NCI-H1930 (cell line): Measurements from ENCODE around the gene COX4I1.

Experiments
- DNase-seq, 2 experiments: peaks; one replicate each; lab custom pipeline; 2025; lab: John Stamatoyannopoulos, UW

COX4I1 gene

DNA sequence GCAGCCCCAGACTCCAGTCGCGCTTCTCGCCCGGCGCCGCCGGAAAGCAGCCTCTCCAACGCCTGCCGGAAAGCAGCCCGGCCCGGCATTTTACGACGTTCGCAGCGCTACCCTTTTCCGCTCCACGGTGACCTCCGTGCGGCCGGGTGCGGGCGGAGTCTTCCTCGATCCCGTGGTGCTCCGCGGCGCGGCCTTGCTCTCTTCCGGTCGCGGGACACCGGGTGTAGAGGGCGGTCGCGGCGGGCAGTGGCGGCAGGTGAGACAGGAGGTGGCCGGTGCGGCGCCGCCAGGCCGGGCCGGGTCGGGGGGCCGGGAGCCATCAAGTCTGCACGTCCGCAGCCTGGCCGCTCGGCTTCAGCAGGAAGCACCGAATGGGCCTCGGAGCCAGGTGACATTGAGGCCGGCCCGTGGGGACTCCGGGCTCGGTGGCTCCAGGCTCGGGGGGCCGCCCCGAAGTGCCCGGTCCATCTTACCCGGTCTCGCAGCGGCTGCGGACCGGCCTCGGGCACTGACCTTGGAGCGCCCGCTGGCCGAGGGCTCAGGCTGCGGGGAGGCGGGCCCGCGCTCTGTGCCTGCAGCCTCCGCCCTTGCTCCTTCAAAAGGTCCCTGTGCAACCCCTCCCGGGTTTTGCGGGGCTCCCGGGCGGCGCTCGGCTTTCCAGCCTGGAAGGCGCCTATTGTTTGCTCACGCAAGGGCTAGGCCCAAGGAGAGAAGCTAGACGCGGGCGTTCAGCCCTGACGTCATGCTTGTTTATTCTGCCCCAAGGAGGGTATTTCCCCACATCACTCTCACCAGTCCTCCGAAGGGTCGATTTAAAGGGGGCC, at the start of gene COX4I1, which contains the start of gene EMC8:
COX4I1 (plus strand) TSS at position 199 of the 824 bp plus-strand sequence. CDS start 1,511 bp downstream, outside the sequence.
EMC8 (minus strand) TSS at position 48 of the 824 bp plus-strand sequence. CDS start 249 bp downstream, outside the sequence.
- peak; percentile 81 to 84 for DNase-seq

DNA sequence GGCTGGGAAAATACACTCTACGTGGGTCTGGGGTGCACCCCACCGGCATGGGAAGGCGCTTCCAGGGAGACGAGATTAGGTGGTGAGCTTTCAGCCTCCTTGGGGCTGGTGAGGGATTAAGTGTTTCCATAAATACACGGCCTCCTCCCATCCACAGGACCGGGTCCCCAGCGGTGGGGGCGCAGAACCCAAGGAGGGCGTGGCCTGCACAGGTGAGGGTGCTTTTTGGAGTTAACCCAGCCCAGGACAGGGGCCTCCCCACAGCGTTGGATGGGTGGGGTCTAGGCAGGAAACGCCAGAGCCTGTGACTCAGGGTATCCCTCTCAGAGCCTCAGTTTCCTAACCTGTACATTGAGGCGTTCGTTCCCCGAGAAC, 49.7 kb upstream of the COX4I1 start:
- DNase-seq = no peak

DNA sequence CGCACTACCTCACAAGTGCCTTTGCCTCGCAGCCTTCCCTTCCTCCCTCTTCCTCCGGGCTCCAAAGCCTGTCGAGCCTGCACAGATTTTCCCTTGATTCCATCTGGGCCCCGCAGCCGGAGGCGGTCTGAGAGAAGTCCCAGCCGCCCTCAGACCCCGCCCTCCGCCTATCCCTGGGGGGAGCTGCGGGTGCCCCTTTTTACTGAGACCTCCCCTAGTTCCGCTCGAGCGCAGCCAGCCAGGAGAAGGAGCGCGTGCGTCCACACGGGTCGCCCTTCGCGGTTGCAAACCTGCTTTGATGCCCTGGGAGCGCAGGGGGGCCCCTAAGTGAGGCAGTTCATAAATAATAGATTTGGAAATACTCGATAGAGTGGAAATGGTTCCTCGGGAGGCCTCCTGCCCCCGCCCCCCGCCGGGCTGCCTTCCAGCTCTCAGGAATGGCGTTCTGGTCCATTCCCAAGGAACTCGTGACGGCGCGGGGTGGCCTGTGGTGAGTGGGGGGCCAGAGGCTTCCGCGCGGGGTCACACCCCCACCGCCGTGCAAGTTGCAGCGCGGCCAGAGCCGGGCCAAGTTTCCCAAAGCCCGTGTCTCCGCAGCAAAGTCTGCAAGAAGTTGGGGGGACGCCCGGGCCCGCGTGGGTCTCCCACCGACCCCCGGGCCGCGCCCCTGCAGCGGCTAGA, 49.2 kb upstream of the COX4I1 start:
- DNase-seq = peak; percentile 13 to 17

DNA sequence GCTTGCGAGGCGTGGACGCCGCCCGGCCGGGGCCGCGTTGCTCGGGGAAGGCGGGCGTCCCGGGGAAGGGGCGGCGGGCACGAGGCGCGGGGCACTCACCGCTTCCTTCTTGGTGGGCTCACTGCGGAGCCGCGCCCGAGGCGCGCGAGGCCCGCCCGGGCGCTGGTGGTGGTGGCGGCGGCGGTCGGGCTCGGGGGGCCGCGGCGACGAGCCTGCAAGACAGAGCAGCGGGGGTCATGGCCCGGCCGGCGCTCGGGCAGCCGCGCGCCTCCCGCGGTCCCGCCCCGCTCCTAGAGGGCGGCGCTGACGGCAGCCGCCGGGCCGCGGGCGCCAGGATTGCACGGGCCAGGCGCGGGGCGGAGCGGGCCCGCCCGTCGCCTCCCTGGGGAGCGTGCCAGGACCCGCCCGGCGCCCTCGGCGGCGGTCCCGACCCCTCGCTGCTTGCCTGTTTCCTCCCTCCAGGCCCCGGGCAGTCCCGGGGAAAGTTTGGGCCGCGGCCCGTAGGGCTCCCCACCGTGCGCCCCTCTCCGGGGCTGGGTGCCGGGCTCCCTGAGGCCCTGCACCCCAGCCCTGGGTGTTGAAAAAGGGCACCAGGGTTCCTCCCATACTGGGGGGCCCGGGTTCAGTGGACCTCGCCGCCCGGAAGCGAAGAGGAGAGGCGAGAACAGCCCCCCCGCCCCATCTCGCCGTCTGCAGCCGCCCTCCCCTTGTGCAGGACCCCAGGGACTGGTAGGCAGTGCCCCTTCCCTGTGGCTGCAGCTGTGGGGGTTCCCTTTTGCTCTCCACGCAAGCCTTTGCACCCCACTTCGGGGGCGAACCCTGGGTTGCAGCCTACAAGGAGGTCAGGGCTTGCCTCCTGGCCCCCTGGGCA, 48.4 kb upstream of the COX4I1 start, which contains the start of gene C16orf74:
C16orf74 (minus strand) TSS at position 270 of the 871 bp plus-strand sequence. CDS start 15,879 bp downstream, outside the sequence.
- peak; percentile 27 to 36 for DNase-seq

DNA sequence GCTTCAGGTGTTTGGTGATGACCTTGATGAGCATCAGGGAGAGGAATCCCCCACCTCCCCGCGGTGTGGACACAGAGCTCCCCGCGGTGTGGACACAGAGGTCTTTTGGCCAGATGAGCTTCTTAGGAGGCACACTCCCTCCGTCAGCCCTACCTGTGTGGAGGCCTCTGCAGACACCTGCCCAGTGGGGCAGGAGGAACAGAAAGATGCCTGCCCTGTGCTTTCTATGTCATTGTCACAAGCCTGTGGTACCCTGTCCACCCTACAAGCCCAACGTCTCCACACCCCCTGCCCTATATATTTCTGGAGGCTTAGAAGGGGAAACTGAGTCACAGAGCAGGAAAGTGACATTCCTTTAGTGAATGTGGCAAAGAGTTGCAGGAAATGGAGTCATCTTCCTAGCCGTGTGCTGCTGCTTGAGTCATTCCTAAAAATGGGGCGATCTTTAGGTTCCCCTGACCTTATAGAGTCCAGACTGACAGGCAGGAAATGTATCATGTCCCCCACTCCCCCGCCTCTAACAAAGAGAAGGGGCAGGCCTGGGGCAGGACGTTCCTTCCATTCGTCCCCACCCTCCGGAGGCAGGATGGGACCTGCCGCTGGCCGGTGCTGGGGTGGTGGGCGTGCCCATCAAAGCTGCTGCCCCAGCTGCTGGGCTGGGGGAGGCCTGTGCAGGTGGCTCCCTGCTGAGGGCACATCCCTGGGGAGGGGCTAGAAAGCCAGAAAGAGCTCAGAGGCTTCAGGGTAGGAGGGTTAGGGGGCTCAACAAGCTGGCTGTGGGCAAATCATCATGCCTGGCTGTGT, 47.6 kb upstream of the COX4I1 start:
- no peak for DNase-seq

GRCh38 chr16:85752511-85753420, 46.7 kb upstream of the COX4I1 start:
- no peak for DNase-seq

- DNase-seq = no peak
These were observed 45.9 kb upstream of the COX4I1 start for GRCh38 chr16:85753559-85753958.

- DNase-seq = no peak
These were observed 45.5 kb upstream of the COX4I1 start for GRCh38 chr16:85753976-85754375.

DNA sequence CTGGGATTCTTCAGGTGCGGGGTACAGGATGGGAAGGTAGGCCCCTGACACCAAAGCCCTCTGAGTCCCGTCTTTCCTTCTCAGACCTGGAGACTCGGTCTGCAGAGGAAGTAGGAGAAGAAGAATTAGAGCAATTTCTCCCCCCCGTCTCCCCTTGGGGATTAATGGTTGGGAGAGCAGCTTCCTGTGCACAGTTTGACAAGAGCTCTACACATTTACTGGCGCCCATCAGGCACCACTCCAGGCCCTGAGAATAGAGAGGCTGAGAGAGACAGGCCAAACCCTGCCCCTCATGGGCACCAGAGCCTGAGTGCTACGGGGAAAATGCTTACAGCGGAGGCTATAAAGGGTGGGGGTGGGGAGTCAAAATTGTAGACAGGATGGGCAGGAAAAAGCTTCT, 45.1 kb upstream of the COX4I1 start:
- DNase-seq = no peak

GRCh38 chr16:85755929-85756768, 43.3 kb upstream of the COX4I1 start:
- no peak for DNase-seq

DNA sequence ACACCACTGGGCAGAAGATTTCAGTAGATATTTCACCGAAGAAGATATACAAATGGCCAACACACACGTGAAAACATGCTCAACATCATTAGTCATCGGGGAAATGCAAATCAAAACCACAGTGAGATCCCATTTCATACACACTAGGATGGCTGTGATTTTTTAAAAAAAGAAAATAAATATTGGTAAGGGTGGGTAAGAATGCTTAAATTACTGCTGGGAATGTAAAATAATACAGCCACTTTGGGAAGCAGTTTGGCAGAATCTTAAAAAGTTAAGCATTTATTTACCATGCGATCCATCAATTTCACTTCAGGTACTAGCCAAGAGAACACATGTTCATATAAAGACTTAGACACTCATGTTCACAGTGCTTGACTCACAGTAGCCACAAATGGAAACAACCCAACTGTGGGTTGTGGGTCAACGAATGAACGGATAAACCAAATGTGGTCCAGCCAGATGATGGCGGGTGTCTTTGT, 42.1 kb upstream of the COX4I1 start:
- DNase-seq = no peak

DNA sequence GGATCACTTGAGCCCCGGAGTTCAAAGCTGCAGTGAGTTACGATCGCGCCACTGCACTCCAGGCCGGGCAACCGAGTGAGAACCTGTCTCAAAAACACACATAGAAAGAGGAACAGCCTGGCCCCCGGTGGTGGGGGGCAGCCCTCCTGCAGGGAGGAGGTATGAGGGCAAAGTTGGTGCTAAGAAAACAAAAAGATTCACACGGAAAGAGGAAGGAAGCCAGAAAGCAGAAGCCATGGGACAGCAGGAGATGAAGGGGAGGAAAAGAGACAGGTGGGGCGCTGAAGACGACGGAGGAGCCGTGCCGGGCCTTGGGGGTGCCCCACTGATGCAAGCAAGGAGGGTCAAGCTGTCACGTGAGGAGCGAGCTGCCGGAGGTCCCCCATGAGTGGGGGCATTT, 40.4 kb upstream of the COX4I1 start:
- DNase-seq = no peak

- no peak for DNase-seq
These were observed 39.7 kb upstream of the COX4I1 start for GRCh38 chr16:85759631-85760419.

DNA sequence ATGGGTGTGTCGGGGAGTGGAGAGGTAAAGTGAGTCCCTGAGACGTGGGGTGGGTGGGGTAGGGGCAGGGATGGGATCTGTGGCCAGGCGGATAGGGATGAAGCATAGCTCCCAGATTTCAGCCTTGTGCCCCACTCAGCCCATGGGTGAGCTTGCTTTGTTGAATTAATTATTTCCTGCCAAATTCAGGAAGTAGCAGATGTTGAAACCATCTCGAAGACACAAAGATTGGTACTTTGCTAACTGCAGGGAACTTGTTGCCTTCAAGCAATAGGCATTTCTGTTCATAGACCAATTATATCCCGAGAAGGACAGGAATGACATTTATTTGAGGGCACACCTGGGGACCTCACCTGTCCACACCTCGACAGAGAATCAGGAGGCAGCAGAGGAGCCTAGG, 37.6 kb upstream of the COX4I1 start:
- no peak for DNase-seq

DNA sequence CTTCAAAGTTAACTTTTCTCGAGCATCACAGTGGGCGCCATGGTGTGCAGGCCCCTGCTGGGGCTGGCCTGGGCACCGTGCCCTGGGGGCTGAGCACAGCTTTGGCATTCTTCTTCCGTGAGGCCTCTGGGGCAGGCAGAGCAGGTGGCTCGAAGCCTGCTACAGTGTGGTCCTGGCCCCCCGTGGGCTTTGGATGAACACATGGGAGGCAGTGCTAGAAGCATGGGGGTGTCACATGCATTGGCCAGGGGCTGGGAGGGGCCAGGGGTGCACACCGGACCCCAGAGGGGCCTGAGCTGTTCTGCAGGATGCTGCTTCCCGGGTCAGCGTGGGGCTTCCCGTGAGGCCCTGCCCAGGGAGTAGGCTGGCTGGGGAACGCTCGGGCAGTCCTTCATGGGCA, 36.5 kb upstream of the COX4I1 start:
- DNase-seq = no peak

GRCh38 chr16:85763616-85764015, 35.9 kb upstream of the COX4I1 start:
- no peak for DNase-seq

- DNase-seq = no peak
These were observed 34.3 kb upstream of the COX4I1 start for GRCh38 chr16:85765211-85765610.

- no peak for DNase-seq
These were observed 33.7 kb upstream of the COX4I1 start for GRCh38 chr16:85765767-85766166.
